Kidney epithelial cell (primary cell): Measurements from ENCODE around the gene ARFGAP1. TPM values are rescaled to one million over a fixed set of nuclear protein-coding genes. Genes with fewer than 3 reads are reported as not detected.

Source experiments
- DNase-seq: peaks from one replicate; pipeline ENCODE4 v3.0.0-alpha.2; 2010; ENCODE audit warnings: low read depth
- H3K27me3 ChIP-seq: 2 replicates; pipeline ENCODE4 v1.6.0; 2011; ENCODE audit warnings: low read length; ENCODE audit not compliant: control insufficient read depth, insufficient read depth
- H3K36me3 ChIP-seq: 2 replicates; pipeline ENCODE4 v1.5.1; 2011; ENCODE audit warnings: low read length; ENCODE audit not compliant: control insufficient read depth, insufficient read depth
- H3K4me3 ChIP-seq: 2 replicates; pipeline ENCODE4 v1.5.1; 2011; ENCODE audit warnings: low read depth, mild to moderate bottlenecking, control low read depth, low read length
- CTCF ChIP-seq: IDR thresholded peaks from 2 replicates; pipeline ENCODE4 v1.5.1; 2011; ENCODE audit warnings: mild to moderate bottlenecking, moderate library complexity, low read length, control low read depth, inconsistent platforms; ENCODE audit not compliant: insufficient read depth, poor library complexity, severe bottlenecking
- total RNA-seq: library from RNA; depleted of rRNA; stranded (reverse); fragments of >200 nt; gene quantifications from 2 replicates; pipeline ENCODE4 v1.2.3, GENCODE V29; 2015

The ARFGAP1 gene
- total RNA-seq, 1 donor from 2014 or later, result 109 TPM

GRCh38 chr20:63292292-63292701 is 19.7 kb downstream of the ARFGAP1 start:
- DNase-seq, result no peak
- no peak overlapping the region for H3K4me3 ChIP-seq
- no peaks in the 10 kb centered on the region for H3K36me3 ChIP-seq
- TF ChIP-seq CTCF, result no peak
- peaks cover 37% of the 10 kb centered on the region for H3K27me3 ChIP-seq

- H3K4me3 ChIP-seq, result no peak within 1 kb of the TSS
- no peak for TF ChIP-seq CTCF
- no peaks in the 10 kb centered on the region for H3K36me3 ChIP-seq
- peaks cover 37% of the 10 kb centered on the region for H3K27me3 ChIP-seq
- DNase-seq, result no peak
Measured at GRCh38 chr20:63292904-63293303, 20.3 kb downstream of the ARFGAP1 start, which contains the start of gene COL20A1. COL20A1 (plus strand) TSS chr20:63293186; CDS start chr20:63295108, 1,922 bp downstream.

GRCh38 chr20:63293456-63293855 is 20.8 kb downstream of the ARFGAP1 start:
- H3K4me3 ChIP-seq, result no peak overlapping the region
- H3K36me3 ChIP-seq, result no peaks in the 10 kb centered on the region
- peaks cover 37% of the 10 kb centered on the region for H3K27me3 ChIP-seq
- no peak for DNase-seq
- no peak for TF ChIP-seq CTCF

- peaks cover 39% of the 10 kb centered on the region for H3K27me3 ChIP-seq
- TF ChIP-seq CTCF, result no peak
- no peak for DNase-seq
- H3K4me3 ChIP-seq, result no peak overlapping the region
- H3K36me3 ChIP-seq, result no peaks in the 10 kb centered on the region
Measured at GRCh38 chr20:63293871-63294535, 21.4 kb downstream of the ARFGAP1 start.

GRCh38 chr20:63294536-63294900 is 21.9 kb downstream of the ARFGAP1 start:
- Histone ChIP-seq H3K36me3 (no peaks in the 10 kb centered on the region), H3K27me3 (peaks cover 39% of the 10 kb centered on the region)
- TF ChIP-seq CTCF, result no peak

GRCh38 chr20:63295018-63295417 is 22.4 kb downstream of the ARFGAP1 start:
- no peak for TF ChIP-seq CTCF
- Histone ChIP-seq H3K27me3 (peaks cover 39% of the 10 kb centered on the region), H3K4me3 (no peak overlapping the region), H3K36me3 (no peaks in the 10 kb centered on the region)
- DNase-seq, result no peak

More at GRCh38 chr20:63294536-63294900, 21.9 kb downstream of the ARFGAP1 start:
- H3K4me3 ChIP-seq, result no peak overlapping the region
- no peak for DNase-seq
